ENCODE results near the gene MORF4L1.
"Not testable (repeated sequence)": the region's sequence is repeated elsewhere in the genome, so short reads cannot be mapped to it uniquely, and the experiment has no call there.

The MORF4L1 gene

DNA sequence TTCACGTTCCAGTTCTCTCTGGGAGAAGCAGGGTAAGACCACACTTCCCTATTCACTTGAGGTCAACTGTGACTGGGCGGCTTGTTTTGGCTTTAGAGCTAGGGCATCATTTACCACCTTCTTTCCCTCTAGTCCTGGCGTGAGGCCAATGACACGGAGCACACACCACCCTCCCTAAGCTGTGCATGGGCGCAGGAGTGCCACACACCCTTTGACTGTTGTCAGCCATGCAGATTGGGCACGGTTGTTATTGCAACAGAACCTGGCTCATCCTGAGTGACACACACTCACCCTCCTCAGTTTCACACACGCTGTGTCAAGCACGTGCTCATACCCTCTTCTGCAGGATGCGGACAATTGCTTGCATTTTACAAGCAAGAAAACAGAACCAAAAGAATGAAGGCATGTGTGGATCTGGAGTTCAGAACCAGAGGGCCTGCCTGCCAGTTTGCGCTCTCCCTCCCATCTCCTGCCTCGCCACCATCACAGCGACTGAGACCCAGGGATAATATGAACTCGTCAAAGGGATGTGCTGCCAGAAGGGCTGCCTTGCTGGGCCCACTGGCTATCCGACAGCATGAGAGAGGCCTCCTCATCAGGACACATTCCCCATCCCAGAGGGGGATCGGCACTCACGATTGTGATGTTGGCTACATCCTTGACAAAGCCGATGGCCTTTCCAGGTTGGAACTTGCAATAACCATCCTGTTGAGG lies 54.5 kb downstream of the MORF4L1 start:
- no peak for DNase-seq

GRCh38 chr15:78928176-78928575 lies 55.5 kb downstream of the MORF4L1 start:
- DNase-seq, result not testable (repeated sequence)

GRCh38 chr15:78928616-78929093 lies 56.0 kb downstream of the MORF4L1 start:
- DNase-seq, result no peak

DNA sequence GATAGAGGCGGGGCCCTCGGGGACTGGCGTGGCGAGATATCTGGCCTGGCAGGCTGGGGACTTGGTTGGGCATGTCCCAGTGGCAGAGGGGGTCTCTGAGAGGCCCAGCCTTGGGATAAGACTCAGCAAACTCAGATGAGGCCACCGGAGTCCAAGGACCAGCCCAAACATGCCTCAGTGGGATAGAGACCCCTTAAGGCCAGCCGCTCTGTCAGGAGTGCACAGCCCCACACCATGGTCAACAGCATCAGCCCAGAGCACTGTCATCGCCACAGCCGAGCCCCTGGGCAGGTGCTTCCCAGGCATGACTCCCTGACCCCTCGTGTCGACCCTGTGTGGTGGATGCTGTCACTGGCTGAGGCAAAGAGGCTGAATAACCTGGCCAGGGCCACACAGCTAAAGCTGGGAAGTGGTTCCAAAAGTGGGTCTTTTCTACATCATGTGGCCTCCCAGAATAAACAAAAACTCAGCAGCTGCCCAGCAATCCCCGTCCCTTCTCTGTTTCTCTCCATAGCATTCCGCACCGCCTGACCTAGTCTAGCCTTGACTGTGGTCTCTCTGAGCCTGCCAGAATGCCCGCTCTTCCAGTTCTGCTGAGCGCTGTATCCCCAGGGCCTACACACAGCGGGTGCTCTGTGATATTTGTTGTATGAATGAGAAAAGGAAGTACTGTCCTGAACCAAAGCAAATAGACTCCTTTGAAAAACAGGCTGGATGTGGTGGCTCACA lies 57.0 kb downstream of the MORF4L1 start:
- no peak for DNase-seq

GRCh38 chr15:78930577-78931388 lies 58.1 kb downstream of the MORF4L1 start:
- no peak for DNase-seq

DNA sequence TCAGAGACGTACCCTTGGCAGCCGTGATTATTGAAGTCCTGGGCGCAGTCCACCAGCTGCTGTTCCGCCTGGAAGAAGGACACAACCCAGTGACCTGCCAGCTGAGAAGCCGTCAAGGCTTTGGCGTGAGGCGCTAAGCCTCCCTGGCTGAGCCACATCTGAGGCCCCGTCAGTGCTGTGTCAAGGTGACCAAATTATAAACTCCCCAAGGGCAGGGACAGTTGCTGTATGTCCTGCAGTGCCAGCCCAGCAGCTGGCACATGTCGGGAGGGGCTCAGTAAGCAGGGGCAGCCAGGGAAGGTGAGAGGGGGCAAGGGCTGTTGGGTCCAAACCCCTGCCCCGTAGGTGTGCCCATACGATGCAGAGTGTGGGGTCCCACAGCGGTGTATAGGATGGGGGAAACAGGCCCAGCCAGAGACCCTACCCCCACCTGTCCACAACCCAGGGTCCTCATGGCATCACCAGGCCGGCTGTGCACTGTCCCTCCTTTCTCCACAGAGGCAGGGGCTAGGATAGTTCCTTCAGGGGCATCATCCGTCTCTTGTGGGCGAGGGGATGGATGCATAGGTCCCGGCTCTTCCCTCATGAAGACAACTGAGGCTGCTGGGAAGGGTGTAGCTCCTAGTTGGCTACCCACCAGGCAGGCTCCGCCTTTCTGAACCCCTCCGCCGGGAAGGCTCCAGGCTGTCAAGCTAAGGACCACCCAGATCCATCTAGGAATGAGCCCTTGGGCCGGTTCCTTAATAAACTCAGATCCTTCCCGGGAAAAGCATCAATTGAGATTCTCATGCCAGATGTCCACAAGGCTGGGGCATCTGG lies 59.0 kb downstream of the MORF4L1 start:
- DNase-seq, result no peak

DNA sequence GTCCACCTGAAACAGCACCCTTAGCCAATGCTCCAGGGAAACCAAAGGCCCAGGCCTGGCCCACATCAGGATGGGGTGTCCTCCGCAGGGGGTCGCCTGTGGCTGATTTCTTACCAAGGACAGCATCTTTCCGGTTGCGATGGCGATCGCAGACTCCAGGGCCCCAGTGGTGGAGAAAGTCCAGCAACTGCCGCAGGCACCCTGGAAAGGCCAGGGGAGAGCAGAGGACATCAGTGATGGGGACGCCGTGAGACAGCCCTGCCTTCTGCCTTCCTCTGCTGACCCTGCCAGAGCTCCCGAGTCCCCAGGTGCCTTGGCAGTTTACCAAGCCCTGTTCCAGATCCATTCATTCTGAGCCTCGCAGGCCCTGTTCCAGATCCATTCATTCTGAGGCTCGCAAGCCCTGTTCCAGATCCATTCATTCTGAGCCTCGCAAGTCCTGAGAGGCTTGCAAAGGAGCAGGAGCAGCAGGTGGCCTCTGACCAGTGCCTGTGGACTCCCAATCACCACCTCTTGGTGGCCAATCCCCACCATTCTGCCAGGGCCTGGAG lies 59.6 kb downstream of the MORF4L1 start:
- no peak for DNase-seq

GRCh38 chr15:78933187-78933822 lies 60.6 kb downstream of the MORF4L1 start:
- DNase-seq, result no peak

DNA sequence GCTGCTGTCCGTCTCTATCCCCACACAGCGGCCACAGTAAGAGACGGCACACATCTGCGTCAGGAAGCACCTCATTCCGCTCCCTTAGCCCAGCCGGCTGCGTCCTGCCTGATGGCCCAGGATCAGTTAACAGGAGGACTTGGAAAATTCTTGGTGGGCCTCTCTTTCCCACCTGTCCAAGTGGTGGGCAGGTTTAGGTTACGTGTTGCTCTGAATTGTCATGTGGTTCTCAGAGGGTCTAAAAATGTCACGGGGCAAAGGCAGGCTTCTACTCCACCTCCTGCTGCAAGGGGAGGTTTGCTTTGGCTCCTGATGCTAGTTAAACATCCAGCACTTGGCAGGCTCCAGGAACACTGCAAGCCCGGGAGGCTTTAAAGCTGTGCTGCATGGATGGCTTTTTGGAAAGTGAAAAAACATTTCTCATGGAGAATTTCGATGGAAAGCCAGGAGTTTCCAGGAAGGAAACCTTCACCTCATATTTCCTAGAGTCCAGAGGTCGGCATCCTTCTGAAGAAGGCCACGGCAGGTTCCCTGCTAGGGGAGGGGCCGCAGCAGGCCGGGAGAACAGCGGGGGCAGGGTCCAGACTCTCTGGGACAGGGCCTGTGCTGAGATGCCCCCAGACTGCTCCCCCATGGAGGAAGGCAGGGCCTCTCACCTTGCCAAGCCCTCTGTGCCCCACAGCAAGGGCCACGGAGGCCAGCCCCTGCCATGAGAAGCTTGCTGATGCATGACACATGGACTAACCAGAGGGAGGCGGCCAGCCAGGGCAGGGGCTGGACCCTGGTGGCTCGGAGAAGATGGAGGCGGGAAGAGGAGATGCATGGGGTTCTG lies 61.3 kb downstream of the MORF4L1 start:
- DNase-seq, result no peak

- no peak for DNase-seq
Observed at GRCh38 chr15:78934655-78935023, 61.9 kb downstream of the MORF4L1 start.

DNA sequence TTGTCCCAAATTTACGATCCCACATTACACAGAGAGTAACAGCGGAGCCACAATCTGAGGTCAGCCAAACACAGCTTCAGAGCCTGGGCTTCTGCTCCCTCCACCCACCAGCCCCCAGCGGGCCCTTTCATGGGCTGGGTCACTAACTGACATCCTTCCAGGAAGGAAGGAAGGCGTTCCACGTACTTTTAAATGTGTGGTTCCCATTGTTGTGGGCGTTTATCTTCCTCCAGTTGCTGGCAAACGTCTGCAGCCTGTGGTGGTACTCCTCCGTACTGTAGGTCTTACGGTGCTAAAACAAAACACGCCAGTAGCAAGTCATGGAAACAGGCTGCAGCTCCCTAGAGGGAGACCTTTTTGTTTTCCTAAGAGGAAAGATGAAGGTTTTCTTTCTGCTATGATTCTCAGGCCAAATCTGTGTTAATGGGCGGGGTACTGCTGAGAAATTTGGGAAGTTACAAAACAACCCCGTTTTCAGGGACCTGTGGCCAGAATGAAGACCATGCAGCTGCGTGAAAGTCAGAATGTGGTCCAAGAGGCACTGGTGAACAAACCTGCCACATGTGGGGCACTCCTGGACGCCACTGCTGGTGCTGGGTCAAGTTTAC lies 64.5 kb downstream of the MORF4L1 start:
- no peak for DNase-seq

GRCh38 chr15:78938658-78939488 lies 66.2 kb downstream of the MORF4L1 start:
- no peak for DNase-seq

- no peak for DNase-seq
Observed at GRCh38 chr15:78942741-78943140, 70.1 kb downstream of the MORF4L1 start.

- DNase-seq, result no peak
Observed at GRCh38 chr15:78943692-78944091, 71.0 kb downstream of the MORF4L1 start.

DNA sequence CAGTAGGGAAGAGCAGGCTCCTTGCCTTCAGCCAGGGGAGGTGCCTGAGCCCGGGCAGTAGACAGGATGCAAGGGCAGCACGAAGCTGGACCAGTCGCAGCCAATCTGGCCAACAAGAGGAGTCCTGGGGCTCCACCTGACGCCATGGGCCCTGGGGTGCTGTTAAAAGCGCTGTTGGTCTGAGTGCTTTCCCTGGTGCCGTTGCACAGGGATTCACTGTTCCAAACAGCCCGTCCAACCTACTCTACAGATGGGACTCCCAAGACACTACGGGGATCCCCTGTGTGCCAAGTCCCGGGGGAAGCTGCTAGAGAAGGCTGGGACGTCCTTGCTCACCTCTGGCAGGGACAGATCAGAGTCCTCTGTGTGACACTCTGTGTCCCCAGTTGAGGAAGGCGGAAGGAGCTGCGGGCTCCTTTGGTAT lies 71.5 kb downstream of the MORF4L1 start:
- DNase-seq, result no peak

- peak; percentile 67 for DNase-seq
Observed at GRCh38 chr15:78944669-78945407, 72.1 kb downstream of the MORF4L1 start, which contains the start of gene CTSH. Gene CTSH (minus strand): TSS chr15:78945046. CDS start chr15:78944981, 65 bp downstream.

DNA sequence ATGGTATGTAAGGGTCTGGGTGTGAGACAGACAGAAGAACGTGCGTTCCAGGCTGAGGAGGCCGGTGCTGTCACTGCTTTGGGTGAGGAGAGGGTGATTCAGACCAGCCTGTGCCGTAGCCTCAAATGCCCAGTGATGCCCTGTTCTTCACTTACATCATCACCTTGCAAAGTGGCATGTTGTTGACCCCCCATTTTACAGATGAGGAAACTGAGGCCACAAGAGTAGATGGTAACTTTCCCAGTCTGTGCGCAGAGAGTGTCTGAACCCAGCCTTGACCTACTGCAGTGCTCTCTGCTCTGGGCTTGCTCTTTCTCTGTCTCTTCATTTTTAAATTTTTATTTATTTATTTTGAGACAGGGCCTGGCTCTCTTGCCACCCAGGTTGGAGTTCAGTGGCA lies 73.8 kb downstream of the MORF4L1 start:
- DNase-seq, result no peak

DNA sequence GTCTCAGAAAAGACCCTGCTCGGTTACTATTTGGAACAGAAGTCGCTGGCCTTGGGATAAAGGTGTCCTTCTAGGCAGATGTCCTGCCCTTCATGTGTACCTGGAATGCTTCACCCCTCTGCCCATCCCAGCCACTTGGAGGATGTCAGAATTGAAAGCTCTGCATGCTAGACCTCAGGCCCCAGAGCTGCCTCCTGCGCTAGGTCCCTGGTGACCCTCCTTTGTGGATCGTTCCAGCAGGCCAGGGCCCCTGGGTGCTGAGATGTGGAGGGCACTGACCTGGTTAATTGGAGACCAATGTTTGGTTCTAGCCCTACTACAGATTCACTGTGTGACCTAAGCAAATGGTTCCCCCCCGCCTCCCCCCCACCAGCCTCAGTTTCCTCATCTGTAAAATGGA lies 74.8 kb downstream of the MORF4L1 start:
- DNase-seq, result no peak

All from stimulated activated CD4-positive, alpha-beta T cell treated with anti-CD3 and anti-CD28 coated beads, Interleukin-4, amount 100 ng/mL, for 24 hours (primary cell).